K562 (cell line): Measurements from ENCODE around the gene CLCF1. TPM values are rescaled to one million over a fixed set of nuclear protein-coding genes. Genes with fewer than 3 reads are reported as not detected.

ENCODE experiments used
- ATF1 ChIP-seq, 2 experiments: fragments of 450-650 bp in 1 of 2; IDR thresholded peaks; 2 replicates each; pipeline ENCODE4 v1.6.1; 2016; ENCODE audit warnings: missing compliant biosample characterization in 1 of 2, missing genetic modification characterization in 1 of 2
- CBFA2T3 ChIP-seq: fragments of 450-650 bp; IDR thresholded peaks from 2 replicates; pipeline ENCODE4 v1.6.1; 2017
- EWSR1 ChIP-seq: fragments of 450-650 bp; IDR thresholded peaks from 2 replicates; pipeline ENCODE4 v1.6.1; 2018; ENCODE audit warnings: borderline replicate concordance, mild to moderate bottlenecking, low read depth, moderate library complexity; ENCODE audit not compliant: partially characterized antibody
- HMGN3 ChIP-seq: IDR thresholded peaks from 2 replicates; pipeline ENCODE4 v1.6.1; 2011; ENCODE audit warnings: borderline replicate concordance, low read depth, mild to moderate bottlenecking, mixed read lengths, low read length; ENCODE audit not compliant: insufficient read length; ENCODE audit errors: extremely low read depth
- MEF2D ChIP-seq: conservative IDR thresholded peaks from 2 replicates; pipeline ENCODE4 v1.6.1; 2016; ENCODE audit warnings: low read depth, missing genetic modification characterization, missing compliant biosample characterization
- NR4A1 ChIP-seq, 2 experiments: fragments of 250-450 bp in 1 of 2; fragments of 450-650 bp in 1 of 2; sonication (Bioruptor Pico) in 1 of 2; IDR thresholded peaks; 2 replicates each; pipeline versions ENCODE4 v1.4.0 to v1.6.1; 2016 to 2020; ENCODE audit warnings: mild to moderate bottlenecking in 2 of 2, missing compliant biosample characterization in 1 of 2, missing genetic modification characterization in 1 of 2, moderate library complexity in 1 of 2
- SPI1 ChIP-seq: IDR thresholded peaks from 2 replicates; pipeline ENCODE4 v1.6.1; 2011; ENCODE audit warnings: low read depth, low read length, control low read depth, borderline replicate concordance
- TCF3 ChIP-seq: sonication (generic); formaldehyde crosslinking; IDR thresholded peaks from 2 replicates; pipeline ENCODE4 v1.4.0; 2020; ENCODE audit warnings: mild to moderate bottlenecking, missing genetic modification reagents
- TCF7 ChIP-seq: sonication (generic); IDR thresholded peaks from 2 replicates; pipeline ENCODE4 v1.6.1; 2016; ENCODE audit warnings: antibody characterized with exemption, borderline replicate concordance
- USF1 ChIP-seq: sonication (generic); formaldehyde crosslinking; IDR thresholded peaks from 2 replicates; pipeline ENCODE4 v1.9.0; 2022; ENCODE audit warnings: mild to moderate bottlenecking, missing genetic modification reagents
- USF2 ChIP-seq: sonication (generic); formaldehyde crosslinking; IDR thresholded peaks from 2 replicates; pipeline ENCODE4 v1.5.0; 2020; ENCODE audit warnings: missing genetic modification reagents
- VEZF1 ChIP-seq: fragments of 200-800 bp; sonication (Bioruptor generic); IDR thresholded peaks from 2 replicates; pipeline ENCODE4 v1.6.1; 2017; ENCODE audit warnings: missing genetic modification characterization, missing compliant biosample characterization
- ZC3H8 ChIP-seq: fragments of 450-650 bp; IDR thresholded peaks from 2 replicates; pipeline ENCODE4 v1.6.1; 2017
- ZMIZ1 ChIP-seq, 2 experiments: fragments of 150-350 bp in 1 of 2; IDR thresholded peaks; 2 replicates each; pipeline ENCODE4 v1.6.1; 2012 to 2016; ENCODE audit warnings: low read depth in 2 of 2, low read length in 2 of 2, mild to moderate bottlenecking in 1 of 2, moderate library complexity in 1 of 2
- ZNF592 ChIP-seq: fragments of 450-650 bp; IDR thresholded peaks from 2 replicates; pipeline ENCODE4 v1.6.1; 2017; ENCODE audit warnings: antibody characterized with exemption, mild to moderate bottlenecking
- polyA plus RNA-seq, 8 experiments: library from polyadenylated mRNA; depleted of rRNA in 4 of 8; stranded (reverse) in 5 of 8; unstranded in 3 of 8; fragments of >200 nt; fragmentation: Nextera tagmentation in 2 of 8; fragmentation: Illumina TruSeq in 1 of 8; extraction: Ambion mirVana in 2 of 8; extraction: Trizol in 1 of 8; gene quantifications; 2 replicates each; pipeline versions ENCODE4 v1.2.1 to v1.2.3, GENCODE V29; 2011 to 2014; ENCODE audit warnings: inconsistent platforms in 1 of 8, missing spikeins in 1 of 8
- total RNA-seq, 7 experiments: library from RNA; depleted of rRNA in 6 of 7; stranded (reverse); fragments of >200 nt in 6 of 7; fragmentation: Illumina TruSeq in 2 of 7; extraction: Trizol in 2 of 7; gene quantifications; 2 replicates each; pipeline versions ENCODE4 v1.2.1 to v1.2.3, GENCODE V29; 2011 to 2021; ENCODE audit warnings: low replicate concordance in 1 of 7

The CLCF1 gene
- total and polyA plus RNA-seq, 9 of the 15 experiments (the other 6 are each of a cell fraction or from before 2014, with no cell fraction given), result 0.49 to 5.8 (median 3.0) TPM

GRCh38 chr11:67382276-67383136, 9.1 kb upstream of the CLCF1 start (continued):
- TF ChIP-seq ZMIZ1 (IDR thresholded peaks at IDR 0.05; ENCODE audit: low read depth in 2 of 2, low read length in 2 of 2), result 0 out of 4 replicates have a peak, but pooled peaks of 1 of the 2 experiments have one; percentile 52
- TF ChIP-seq MEF2D (tag), result no peak
- no peak for TF ChIP-seq HMGN3
- no peak for TF ChIP-seq ZNF592
- no peak for TF ChIP-seq ZC3H8
- no peak for TF ChIP-seq USF2 (CRISPR knock-in tag)
- TF ChIP-seq NR4A1 (CRISPR knock-in tag; IDR thresholded peaks at IDR 0.05), result no peak
- no peak for TF ChIP-seq NR4A1 (tag; IDR thresholded peaks at IDR 0.05)
- TF ChIP-seq SPI1, result no peak
- no peak for TF ChIP-seq EWSR1
- TF ChIP-seq TCF7, result no peak
- TF ChIP-seq ATF1 (CRISPR knock-in tag; IDR thresholded peaks at IDR 0.05), result no peak
- no peak for TF ChIP-seq ATF1 (tag; IDR thresholded peaks at IDR 0.05)
- no peak for TF ChIP-seq USF1 (CRISPR knock-in tag)
- TF ChIP-seq VEZF1 (CRISPR knock-in tag), result peak; percentile 57
- peak; percentile 27; the same call in 1 of the 2 replicates for TF ChIP-seq TCF3 (CRISPR knock-in tag)
- no peak for TF ChIP-seq CBFA2T3
